ENCODE results near the gene FBXW2.

Gene FBXW2

GRCh38 chr9:120710110-120710981 lies 82.9 kb downstream of the FBXW2 start:
- TF ChIP-seq RAD21 (IDR thresholded peaks at IDR 0.05; ENCODE audit: low read depth) (no peak), TCF12 (IDR thresholded peaks at IDR 0.05; ENCODE audit: low read depth) (no peak), EP300 (IDR thresholded peaks at IDR 0.05; ENCODE audit: borderline replicate concordance) (no peak), YY1 (IDR thresholded peaks at IDR 0.05; ENCODE audit: low read depth) (no peak)

- TF ChIP-seq TAF1 (IDR thresholded peaks at IDR 0.05; ENCODE audit: low read depth) = no peak
- no peak for TF ChIP-seq USF1 (IDR thresholded peaks at IDR 0.05)
- TF ChIP-seq EP300 (IDR thresholded peaks at IDR 0.05; ENCODE audit: borderline replicate concordance) = no peak
- TF ChIP-seq CREB1 (IDR thresholded peaks at IDR 0.05; ENCODE audit: low read depth) = no peak
- no peak for TF ChIP-seq NFIC (IDR thresholded peaks at IDR 0.05)
- no peak for TF ChIP-seq FOXM1 (IDR thresholded peaks at IDR 0.05; ENCODE audit: borderline replicate concordance, low read depth)
- TF ChIP-seq MAX (IDR thresholded peaks at IDR 0.05) = no peak
- TF ChIP-seq CEBPB (IDR thresholded peaks at IDR 0.05) = no peak
- TF ChIP-seq ZBTB7A (IDR thresholded peaks at IDR 0.05; ENCODE audit: low read depth) = no peak
- TF ChIP-seq YY1 (IDR thresholded peaks at IDR 0.05; ENCODE audit: low read depth) = no peak
- no peak for TF ChIP-seq EGR1 (IDR thresholded peaks at IDR 0.05)
- TF ChIP-seq TCF12 (IDR thresholded peaks at IDR 0.05; ENCODE audit: low read depth) = no peak
Measured at GRCh38 chr9:120708526-120709224, 84.5 kb downstream of the FBXW2 start.

- TF ChIP-seq TCF12 (IDR thresholded peaks at IDR 0.05; ENCODE audit: low read depth) (no peak), USF1 (IDR thresholded peaks at IDR 0.05) (no peak), ZBTB7A (IDR thresholded peaks at IDR 0.05; ENCODE audit: low read depth) (no peak), YY1 (IDR thresholded peaks at IDR 0.05; ENCODE audit: low read depth) (no peak), MAX (IDR thresholded peaks at IDR 0.05) (no peak), FOXM1 (IDR thresholded peaks at IDR 0.05; ENCODE audit: borderline replicate concordance, low read depth) (no peak), NFIC (IDR thresholded peaks at IDR 0.05) (no peak), REST (IDR thresholded peaks at IDR 0.05; ENCODE audit: low read depth) (no peak), EGR1 (IDR thresholded peaks at IDR 0.05) (no peak), CEBPB (IDR thresholded peaks at IDR 0.05) (no peak), EP300 (IDR thresholded peaks at IDR 0.05; ENCODE audit: borderline replicate concordance) (no peak), CREB1 (IDR thresholded peaks at IDR 0.05; ENCODE audit: low read depth) (no peak), TAF1 (IDR thresholded peaks at IDR 0.05; ENCODE audit: low read depth) (no peak)
Measured at GRCh38 chr9:120707170-120707569, 86.0 kb downstream of the FBXW2 start.
